Right forelimb (tissue), 1 donor: ENCODE results near the gene RIMS3.

Experiments
- DNase-seq: peaks from one replicate; pipeline ENCODE4 v3.0.0-alpha.2; 2018

RIMS3 gene

DNA sequence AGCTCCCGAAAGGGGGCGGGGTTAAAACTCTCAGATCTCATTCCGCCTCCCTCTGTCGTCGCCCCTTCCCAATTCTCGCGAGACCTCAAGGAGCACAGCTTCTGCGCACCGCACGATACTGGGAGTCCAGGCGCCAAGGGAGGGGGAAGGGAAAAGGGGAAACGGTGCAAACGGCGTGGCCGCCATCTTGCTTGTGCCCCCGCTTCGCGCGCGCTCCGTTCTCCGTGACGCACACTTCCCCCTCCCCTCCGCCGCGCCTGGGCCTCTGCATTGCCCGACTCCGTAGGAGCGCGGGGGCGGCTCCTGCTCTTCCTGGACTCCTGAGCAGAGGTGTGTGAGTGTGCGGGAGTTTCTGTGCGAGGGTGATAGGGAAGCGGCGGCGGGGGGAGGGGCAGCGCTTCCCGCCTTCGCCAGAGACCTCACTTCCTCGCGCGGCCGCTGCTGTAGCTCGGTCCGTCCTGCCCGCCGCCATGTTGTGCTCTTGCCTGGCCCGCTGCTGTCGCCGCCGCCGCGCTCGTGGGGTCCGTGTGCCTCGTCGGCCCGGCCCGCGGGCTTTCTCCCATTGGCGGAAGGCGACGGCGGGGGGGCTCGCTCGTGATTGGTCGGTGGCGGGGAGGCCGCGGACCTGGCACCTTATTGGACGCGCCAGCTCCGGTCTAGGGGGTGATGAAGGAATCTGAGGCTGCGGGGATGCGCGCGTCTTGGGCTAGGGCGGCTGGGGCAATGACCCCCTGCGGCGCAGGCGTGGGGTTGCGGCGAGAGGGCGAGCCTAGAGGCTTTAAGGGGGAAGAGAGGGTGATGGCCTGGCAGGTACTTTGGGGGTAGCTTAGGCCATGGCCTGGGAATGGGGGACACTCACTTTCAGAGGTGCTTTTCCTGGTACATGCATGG is 26.3 kb upstream of the RIMS3 start, which contains the start of gene NFYC:
Gene NFYC, plus strand, starts transcription at position 167 of the 891 bp plus-strand sequence. CDS start 47,140 bp downstream, outside the sequence.
- DNase-seq, result peak; percentile 96

DNA sequence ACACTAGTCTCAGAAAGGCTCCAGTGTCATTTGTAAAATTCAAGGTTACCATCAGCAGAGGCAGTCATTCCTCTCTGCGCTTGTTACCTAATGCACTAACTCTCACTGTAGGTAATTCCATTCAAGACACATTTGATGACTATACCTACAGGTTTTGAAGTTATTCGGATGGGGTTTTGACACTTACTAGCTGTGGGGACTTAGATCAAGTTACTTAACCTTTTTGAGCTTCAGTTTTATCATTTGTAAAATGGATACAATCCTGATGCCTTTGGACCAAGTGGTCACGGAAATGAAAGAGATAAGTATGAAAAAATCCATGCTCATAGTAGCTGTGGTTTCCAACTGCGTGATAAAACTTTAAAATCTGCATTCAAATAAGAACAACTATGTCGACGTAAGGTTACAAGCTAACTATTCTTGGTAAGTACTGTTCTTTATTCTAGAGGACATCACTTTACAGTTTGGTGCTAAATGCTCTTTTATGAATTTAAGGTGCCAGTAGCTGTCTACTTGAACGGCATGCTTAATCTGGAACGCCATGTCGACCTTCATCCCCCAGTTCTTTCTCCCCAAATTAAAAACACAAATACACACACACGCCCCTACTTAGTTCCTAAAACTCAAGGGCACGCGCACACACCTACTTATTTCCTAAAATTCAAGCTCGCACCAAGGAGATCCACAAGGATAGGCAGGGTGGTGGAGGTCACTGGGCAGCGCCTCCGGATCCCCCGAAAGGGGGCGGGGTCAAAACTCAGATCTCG is 25.5 kb upstream of the RIMS3 start:
- DNase-seq, result no peak

DNA sequence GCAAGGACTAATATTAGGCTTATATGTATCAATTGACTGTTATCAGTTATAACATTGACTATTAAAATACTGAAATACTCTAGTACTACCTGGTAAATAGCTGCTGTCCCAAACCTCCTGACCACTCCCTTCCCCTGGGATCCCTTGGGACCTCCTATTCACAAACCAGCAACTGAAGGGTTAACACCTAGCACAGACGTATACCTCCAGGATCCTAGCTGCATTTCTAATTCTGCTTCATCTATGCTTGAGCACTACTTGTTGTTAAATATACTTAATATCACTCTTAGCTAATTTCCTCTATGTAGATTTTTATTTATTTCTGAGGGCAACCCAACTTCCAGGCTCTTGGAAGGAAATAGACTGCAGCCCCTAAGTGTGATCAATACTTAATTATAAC is 24.3 kb upstream of the RIMS3 start:
- no peak for DNase-seq

DNA sequence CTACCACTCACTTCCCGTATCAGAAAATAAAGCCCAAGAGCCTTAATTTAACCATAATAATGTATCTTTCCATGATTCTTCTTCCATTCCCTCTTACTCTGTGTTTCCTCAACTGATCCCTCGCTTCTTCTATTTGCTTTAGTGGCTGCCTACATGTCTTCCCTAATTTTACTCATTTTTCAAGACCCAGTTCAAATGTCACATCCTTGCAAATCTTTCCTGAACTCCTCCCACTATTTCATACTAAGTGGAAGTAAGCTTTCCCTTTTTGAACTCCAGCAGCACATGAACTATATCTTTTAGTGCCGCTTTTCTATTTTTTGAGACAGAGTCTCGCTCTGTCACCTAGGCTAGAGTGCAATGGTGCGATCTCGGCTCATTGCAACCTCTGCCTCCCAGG is 22.2 kb upstream of the RIMS3 start:
- DNase-seq, result no peak

DNA sequence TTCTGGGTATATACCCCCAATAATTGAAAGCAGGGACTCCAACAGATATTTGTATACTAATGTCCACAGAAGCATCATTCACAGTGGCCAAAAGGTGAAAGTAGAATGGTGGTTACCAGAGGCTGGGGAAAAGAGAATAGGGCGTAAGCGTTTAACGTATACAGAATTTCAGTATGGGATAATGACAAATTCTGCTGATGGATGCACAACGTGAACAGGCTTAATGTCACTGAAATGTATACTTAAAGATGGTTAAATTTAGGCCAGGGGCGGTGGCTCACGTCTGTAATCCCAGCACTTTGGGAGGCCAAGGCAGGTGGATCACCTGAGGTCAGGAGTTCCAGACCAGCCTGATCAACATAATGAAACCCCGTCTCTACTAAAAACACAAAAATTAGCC is 21.6 kb upstream of the RIMS3 start:
- no peak for DNase-seq

DNA sequence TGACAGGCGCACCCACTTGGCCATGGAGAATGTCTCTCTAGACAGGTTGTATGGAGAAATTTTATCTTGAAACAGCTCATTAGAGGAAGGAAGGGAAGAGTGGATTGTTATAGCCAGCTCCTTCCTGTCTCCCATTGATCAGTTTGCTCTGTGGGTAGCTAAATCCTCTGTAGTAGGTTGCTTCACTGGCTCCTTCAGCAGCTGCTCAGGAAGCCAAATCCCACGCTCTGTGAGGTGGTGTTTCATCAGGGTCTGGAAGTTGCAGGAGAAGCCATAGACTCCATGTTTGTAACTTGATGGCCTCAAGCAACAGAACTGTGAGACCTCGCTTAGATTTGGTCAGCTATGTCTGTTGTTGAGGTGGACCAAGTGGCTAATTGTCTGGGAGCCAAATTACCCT is 19.2 kb upstream of the RIMS3 start:
- no peak for DNase-seq

DNA sequence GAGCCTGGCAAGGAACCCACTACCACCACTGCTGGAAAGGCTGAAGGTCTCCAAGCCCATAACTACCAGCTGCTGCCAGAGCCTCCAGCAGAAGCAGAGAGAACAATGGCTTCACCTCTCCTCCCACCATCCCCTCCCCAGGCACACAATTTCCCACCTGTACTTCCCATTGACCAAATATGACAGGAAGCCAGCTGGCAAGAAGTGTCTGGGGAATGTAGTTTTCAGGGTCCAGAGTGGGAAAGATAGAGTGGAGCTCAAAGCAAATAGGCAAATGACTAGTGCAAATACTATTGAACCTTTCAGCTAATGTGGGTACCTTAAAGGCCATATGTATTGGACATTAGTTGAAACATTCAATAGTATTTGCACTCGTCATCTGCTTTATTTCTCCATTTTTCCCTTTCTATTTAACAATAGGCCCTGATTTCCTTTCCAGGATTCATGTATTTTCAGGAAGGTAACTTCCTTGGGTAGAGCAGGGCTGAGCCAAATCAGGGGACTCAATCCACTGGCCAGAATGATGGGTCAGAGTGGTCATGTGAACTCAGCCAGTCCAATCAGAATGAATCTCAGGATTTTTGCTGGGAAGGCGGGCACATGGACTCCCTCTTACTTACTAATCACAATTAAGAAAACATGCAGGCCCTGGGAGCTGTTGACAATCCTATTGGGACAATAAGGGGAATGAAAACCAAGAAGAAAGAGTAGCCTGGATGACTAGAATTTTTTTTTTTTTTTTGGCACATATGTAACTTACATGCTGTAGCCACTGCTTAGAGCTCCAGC is 13.9 kb upstream of the RIMS3 start:
- no peak for DNase-seq

DNA sequence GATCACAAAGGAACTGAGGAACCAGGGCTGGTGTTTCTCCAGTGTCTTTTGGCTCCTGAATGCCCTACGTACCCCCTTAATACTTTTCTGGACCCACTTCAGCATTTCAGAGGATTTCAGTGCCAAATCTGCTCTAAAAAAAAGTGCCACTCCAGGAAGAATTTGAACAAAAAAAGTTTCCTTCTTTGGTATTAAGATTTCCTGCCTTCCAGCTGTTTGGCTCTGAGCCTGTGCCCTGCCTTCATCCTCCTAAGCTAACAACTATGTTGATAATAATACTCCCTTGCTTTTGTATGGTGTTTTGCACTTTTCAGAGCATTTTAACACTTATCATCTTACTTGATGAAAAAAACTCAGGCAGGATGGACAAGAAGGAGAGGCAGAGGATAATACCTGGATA is 11.0 kb upstream of the RIMS3 start:
- no peak for DNase-seq

DNA sequence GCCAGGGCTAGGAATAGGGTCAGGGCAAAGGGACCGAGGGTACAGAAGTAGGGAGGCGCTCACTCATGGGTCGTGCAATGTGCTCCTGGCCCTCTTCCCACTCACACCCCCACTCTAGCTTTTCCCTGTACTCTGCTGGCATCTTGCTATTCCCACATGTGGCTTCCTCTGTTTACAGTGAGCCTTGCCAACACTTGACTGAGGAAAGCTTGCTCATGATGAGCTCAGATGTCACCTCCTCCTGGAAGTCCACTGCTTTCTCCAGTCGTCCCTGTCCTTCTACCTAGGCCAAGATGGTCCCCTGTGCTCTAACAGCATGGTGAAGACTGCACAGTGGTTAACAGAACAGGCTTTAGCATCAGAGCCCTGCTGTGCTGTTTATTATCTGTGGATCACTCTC is 8.0 kb upstream of the RIMS3 start:
- no peak for DNase-seq

DNA sequence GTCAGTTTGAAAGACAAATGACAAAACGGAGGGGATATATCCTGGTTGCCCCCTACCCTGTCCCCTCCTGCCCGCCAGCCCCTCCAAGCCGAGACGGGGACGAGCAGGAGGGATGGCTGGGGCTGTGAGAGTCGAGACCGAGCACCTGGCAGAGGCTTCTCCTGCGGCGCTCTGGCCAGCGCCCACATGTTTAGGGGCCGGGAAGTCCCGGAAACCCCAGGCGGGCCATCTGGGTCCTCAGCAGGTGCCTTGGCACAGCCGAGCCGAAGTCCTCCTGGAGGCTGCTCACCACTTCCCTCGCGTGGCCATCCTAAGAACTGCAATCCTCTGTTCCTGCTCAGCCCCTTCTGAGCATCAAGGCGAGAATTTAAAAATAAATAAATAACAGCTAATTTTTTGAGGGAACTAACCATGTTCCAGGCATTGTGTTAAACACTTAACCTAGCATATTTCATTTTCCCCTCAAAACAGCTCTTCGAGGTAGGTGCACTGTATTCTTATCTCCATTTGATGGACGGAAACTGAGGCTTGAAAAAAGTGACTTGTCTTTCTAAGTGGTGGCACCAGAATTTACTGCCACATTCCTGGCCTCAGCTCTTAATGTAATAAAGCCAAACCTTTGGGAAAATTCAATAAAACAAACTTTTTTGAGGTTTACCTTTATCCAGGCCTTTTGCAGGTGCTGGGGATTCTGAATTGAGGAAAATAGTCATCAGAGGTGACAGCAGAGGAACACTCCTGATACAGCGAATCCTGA is 3.5 kb upstream of the RIMS3 start:
- peak; percentile 82 for DNase-seq

DNA sequence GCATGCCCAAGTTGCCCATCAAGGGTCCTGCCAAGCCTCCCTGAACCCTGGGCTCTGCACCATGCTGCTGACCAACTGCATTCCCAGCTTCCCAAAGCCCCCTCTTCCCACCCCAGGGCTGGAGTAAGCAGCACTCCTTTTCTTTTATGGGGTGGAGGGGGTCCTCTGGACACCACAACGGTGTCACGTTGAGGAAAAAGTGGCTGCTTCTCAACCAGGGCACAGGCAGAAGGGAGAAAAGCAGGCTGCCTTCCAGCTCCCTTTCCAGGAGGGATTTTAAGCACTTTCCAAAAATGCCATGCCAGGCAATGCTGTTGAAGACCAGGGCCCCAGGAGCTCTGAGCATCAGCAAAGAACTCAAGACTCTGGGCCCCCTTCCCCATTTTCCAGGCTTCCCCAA is 691 bp downstream of the RIMS3 start:
- no peak for DNase-seq

DNA sequence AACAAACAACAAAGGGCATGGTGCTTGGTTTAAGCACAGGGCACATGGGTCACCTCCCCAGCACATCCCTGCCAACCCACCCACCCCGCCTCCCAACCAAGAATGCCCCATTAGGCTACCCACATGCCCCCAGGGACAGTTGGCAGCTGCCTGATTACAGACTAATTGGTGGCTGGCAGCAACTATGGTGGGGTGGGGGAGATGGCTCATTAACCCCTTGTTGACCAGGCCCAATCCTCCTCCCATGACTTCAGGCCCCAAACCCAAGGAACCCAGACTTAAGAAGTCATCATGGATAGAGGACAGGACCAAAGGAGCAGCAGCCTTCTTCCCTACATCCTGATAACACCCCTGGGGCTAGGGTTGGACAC is 1.3 kb downstream of the RIMS3 start:
- DNase-seq, result no peak

DNA sequence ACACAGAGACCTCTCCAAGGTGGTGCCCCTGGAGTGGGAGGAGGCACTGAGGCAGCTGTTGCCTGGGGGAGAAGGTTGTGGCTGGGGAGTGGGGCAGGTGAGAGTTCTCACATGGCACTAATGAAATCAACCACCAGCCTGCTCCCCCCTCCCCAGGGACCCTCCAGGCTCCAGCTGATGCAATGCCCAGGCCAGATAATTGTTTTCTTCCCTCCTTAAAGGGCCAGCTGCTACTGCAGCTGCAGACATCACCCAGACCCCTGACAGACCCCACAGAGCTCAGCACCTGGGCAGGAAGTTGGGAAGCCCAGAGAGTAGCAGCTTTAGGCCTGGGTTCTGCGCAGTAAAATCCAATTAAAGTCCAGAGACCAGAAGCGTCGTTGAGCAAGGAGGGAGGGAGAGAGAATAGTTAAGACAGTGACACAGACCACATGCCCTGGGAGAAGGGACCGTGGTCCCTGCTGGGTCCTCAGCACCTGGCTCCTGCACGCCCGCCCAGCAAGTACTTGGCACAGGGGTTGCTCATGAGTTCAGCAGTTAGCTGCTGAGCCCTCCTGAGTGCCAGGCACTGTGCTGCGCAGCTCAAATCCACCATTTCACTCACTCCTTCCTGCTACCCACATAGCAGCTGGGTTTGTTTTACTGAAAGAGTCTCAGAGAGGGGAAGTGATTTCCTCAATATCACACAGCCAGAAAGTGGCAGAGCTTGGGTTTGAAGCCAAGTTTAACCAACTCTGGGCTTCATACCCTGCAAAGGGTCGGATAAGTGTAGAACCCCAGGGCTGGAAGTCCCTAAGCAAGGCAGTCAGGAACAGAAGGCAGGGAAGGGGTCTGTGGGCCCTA is 1.9 kb downstream of the RIMS3 start:
- DNase-seq, result no peak

DNA sequence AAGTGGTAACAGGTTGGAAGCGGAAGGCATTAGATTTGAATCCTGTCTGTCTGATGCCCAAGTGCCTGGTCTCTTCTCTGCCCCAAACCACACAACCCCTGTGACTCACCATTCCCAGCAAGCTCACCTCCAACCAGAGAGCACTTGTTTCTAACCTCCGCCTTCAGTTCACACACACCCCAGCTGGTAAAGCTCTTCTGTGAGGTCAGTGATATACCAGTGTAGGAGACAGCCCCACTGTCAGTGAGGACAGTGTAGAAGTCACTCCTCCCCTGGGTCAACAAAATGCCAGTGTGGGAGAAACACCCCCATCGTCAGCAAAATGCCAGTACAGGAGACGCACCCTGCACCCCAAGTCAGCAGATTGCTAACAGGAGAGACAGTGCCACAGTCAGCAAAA is 2.6 kb downstream of the RIMS3 start:
- no peak for DNase-seq

DNA sequence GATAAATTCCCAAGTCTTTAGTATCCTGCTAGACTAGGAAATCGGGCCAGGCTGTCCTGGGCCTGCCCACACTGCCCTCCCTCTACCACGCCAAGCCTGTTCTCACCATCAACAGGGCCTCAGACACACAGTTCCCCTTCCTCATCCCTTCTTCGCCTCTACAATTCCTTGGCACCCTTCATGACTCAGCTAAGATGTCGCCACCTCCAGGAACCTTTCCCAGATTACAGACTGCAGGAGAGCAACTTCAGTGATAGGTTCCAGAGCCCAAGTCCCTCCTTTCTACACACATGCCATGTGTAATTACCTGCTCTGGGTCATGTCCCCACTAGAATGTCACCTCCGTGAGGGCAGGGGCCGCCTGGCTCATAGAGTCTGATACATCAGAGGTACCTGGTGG is 3.3 kb downstream of the RIMS3 start:
- no peak for DNase-seq

DNA sequence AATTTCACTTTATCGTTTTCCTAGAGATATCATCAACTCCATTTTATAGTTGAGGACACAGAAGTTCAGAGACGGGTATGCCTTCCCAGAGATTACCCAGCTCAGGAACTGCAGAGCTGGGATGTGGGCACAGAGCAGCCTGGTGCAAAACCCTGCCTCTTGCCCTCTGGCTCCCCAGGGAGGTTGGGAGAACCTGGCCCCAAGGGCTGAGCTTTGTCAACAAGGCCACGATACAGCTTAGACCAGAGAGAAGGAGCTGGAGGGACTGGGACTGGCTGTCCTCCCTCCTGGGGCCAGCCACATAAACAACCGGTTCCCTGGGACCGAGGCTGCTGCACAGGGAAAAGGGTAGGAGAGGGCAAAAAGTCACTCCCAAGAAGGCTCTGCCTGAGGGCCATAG is 3.8 kb downstream of the RIMS3 start:
- DNase-seq, result no peak

DNA sequence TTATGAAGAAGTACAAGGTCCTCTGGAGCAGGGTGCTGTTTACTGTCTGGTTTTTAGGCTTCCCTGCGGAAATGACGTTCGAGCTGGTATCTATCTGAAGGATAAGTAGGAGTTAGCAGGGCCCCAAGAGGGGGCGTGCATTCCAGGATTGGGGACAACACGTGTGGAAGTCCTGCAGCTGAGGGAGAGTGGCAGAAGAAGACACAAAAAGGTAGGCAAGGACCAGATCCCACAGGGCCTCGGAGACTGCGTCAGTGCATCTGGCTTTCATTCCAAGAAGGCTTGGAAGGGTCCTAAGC is 5.9 kb downstream of the RIMS3 start:
- no peak for DNase-seq

DNA sequence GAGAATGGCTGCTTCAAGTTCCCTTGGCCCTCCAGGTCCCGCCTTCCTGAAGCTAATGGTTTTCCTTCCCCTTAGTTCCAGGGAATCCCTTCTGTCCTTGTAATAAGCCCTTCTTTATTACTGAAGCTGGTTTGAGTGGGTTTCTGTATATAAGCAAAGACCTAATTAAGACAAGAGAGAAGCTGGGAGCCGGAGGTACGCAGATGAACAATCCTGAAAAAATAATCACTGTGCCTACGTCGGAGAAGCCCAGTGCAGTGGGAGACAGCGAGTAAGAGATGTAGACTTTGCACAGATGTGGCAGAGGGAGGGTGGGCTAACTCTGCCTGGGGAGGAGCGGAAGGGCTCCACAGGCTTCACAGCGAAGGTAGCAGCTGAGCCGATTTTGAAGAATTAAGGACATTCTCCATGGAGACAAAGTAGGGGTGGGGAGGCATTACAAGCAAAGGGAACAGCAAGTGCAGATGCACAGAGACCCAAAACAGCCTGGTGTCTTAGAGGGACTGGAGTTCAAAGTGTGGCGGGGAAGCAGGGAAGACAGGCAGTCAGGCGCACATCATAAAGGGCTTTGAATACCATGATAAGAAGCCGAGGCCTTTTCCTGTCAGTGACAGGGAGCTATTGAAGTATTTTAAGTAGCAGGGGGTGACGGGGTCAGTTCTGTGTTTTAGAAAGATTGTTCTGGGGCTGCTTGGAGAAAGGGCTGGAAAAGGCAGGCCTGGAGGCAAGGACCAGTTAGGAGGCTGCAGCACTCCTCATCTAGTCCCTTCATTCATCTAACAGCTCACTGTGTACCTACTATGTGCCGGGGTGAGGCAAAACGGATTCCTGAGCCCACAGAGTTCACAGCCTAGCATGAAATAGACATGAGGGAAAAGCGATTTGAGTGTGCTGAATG is 6.5 kb downstream of the RIMS3 start:
- DNase-seq, result no peak

DNA sequence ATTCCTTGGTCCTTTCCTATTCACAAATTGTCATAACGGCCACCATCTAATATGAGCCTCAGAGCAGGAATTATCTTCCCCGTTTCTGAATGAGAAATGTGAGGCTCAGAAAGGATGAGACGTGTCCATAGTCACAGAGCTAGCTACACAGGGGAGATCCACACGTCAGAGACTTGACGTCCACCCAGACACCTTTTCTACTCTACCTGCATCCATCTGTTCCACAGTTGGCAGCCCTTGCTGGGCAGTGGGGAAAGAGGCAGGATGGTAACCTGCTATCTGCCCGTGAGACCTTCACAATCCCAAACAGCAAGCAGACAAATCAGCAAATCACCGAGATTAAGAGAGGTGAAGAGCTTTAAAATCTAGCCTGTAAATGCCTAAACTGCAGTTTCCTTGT is 8.4 kb downstream of the RIMS3 start:
- DNase-seq, result no peak

DNA sequence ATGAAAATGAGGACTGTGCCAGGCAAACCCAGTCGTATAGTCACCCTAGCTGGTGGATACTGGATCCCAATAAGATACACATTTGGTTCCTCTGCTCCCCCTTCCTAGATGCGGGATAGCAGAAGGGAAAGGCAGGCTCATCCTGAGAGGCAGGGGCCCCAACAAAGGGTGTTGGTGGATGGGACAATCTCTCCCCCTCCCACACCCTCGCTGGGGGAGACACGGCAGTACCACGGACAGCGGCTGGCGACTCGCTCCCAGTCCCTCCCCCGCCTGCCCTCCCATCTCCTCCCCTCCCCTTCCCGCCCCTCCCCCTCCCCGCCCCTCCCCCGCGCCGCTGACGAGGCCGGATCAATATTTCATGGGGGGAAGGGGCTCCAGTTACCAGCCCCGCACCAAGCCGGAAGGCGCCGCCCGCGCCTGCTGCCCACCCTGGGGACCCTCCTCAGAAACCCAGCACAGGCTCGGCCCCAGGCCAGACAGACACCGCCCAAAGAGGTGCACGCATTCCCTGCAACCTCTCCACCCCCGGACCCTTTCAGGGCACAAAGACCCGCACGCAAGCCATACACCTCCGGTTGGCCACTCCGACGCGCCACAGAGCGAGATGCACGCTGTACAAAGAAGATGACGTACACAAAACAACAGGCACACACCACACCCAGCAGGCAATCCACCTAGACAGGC is 11.5 kb downstream of the RIMS3 start:
- DNase-seq, result no peak
